Astrocyte of the cerebellum (primary cell): ENCODE measurements around the gene RAI2.

ENCODE experiments used
- DNase-seq: peaks from one replicate; pipeline ENCODE4 v3.0.0-alpha.2; 2011; ENCODE audit warnings: low read depth
- H3K4me3 ChIP-seq: 2 replicates; pipeline ENCODE4 v1.5.1; 2011; ENCODE audit warnings: mild to moderate bottlenecking, low read depth, low read length, moderate library complexity
- CTCF ChIP-seq: IDR thresholded peaks from 2 replicates; pipeline ENCODE4 v1.5.1; 2012; ENCODE audit warnings: low read length, low read depth, moderate library complexity, mild to moderate bottlenecking; ENCODE audit errors: missing control alignments
- in situ Hi-C: cut with HindIII; loops from 2 replicates; pipeline ENCODE4 v1.10.0; 2017; ENCODE audit warnings: low sequenced_read_pairs

The RAI2 gene

GRCh38 chrX:17824980-17825379, 36.1 kb downstream of the RAI2 start:
- no peak for TF ChIP-seq CTCF
- in situ Hi-C loops: no loop called here
- peak; percentile 55 for DNase-seq
- H3K4me3 ChIP-seq: no peak overlapping the region

- TF ChIP-seq CTCF: no peak
- no peak for DNase-seq
- in situ Hi-C loops: no loop called here
- no peak overlapping the region for H3K4me3 ChIP-seq
Observed at GRCh38 chrX:17822351-17822750, 38.7 kb downstream of the RAI2 start.

- TF ChIP-seq CTCF: no peak
- in situ Hi-C loops: no loop called here
Observed at GRCh38 chrX:17820100-17820499, 41.0 kb downstream of the RAI2 start.

DNA sequence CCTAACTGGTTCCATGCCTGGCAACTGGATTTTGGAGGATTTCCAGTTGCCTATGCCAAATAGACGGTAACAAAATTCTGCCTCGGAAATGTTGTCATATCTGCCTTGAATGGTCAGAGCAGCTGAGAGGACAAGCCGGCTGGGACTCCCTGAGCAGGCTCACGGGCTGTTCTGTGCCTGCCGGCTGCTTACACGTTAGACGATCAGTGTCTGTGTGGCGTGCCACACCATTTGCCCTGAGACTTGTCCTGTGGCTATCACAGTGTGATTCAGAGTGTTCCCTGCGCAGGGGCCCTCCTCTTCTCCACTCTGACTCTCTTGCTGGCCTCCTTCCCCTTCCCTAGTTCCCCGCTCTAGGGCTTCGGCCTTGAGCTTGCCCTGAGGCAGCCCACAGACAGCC, 42.4 kb downstream of the RAI2 start:
- in situ Hi-C loops: no loop called here
- DNase-seq: no peak
- H3K4me3 ChIP-seq: no peak overlapping the region
- no peak for TF ChIP-seq CTCF

More at GRCh38 chrX:17820100-17820499, 41.0 kb downstream of the RAI2 start:
- no peak overlapping the region for H3K4me3 ChIP-seq
- peak; percentile 3 for DNase-seq

DNA sequence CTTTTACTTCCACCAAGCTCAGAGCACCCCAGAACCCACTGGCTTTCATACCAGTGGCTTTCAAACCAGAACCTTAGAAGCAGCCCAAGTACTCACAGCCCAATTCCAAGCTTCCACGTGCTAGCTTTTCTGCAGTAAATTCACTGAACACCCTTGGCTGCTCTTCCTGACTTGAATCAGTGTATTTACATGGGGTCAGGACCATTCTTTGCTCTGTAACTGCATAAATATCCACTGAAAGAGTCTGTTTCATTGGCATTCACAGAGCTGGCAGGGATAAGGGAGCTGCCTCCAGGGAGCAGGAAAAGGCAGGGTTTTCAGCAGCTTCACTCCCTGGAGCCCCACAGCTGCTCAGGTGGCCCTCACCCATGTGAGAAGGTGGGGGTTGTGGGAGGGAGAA, 43.8 kb downstream of the RAI2 start:
- in situ Hi-C loops: no loop called here
- TF ChIP-seq CTCF: no peak
- H3K4me3 ChIP-seq: no peak overlapping the region
- DNase-seq: no peak

DNA sequence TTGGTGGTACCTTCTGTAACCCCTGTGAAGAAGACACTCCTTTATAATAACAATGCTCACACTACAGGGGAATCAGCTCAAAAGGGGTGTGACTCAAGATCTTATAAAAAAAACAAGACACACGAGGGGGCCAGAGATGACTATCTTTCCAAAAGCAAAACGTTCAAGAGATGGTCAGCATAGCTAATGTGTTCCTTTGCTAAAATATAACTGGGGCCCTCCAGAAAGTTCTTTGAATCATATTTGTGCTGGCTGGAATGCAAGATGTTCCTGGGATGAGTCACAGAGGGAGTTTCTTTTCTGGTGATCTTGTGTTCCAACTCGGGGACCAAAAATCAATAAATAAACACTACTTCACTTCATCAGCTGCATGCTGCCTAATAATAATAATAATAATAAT, 46.5 kb downstream of the RAI2 start:
- DNase-seq: peak; percentile 6
- TF ChIP-seq CTCF: no peak
- in situ Hi-C loops: no loop called here
- no peak overlapping the region for H3K4me3 ChIP-seq

- TF ChIP-seq CTCF: no peak
- in situ Hi-C loops: no loop called here
- H3K4me3 ChIP-seq: no peak overlapping the region
- DNase-seq: no peak
Observed at GRCh38 chrX:17814059-17814458, 47.0 kb downstream of the RAI2 start.
